HCT116 (cell line): ENCODE data around the gene KCNK13. TPM values are rescaled to one million over a fixed set of nuclear protein-coding genes. Genes with fewer than 3 reads are reported as not detected.

Source experiments
- ATAC-seq: fragments of 200-7000 bp; cut with Tn5 transposase; 2 replicates; pipeline ENCODE4 v1.9.1; 2020; ENCODE audit warnings: mild to moderate bottlenecking, moderate library complexity
- BruUV-seq: library from RNA; stranded (reverse); fragments of 400-500 nt; replicated peaks from 2 replicates; lab custom pipeline; 2021; lab: Mats Ljungman, UMichigan
- CTCF ChIA-PET: fragments of 300-600 bp; sonication (Branson Sonifier 250); formaldehyde crosslinking; loops from one replicate; lab custom pipeline; 2021; ENCODE audit warnings: antibody characterized with exemption; lab: Charles Lee
- POLR2A ChIA-PET: fragments of 300-600, 350-600 bp; sonication (Branson Sonifier 250); formaldehyde crosslinking; loops from one replicate; lab custom pipeline; 2021; ENCODE audit warnings: antibody characterized with exemption; lab: Charles Lee
- RAD21 ChIA-PET, 2 experiments: fragments of 300-600 bp; sonication (Branson Sonifier 250); formaldehyde crosslinking; loops; one replicate each; lab custom pipeline; 2023; ENCODE audit warnings: low total read pairs in 2 of 2; ENCODE audit not compliant: uncharacterized antibody in 2 of 2, unreplicated experiment in 2 of 2, low non-redundant PET in 1 of 2; lab: Charles Lee
- DNase-seq: peaks from one replicate; pipeline ENCODE4 v3.0.0-alpha.2; 2010; ENCODE audit warnings: low read depth, low spot score
- H2AFZ ChIP-seq: fragments of 200-600 bp; shearing (Covaris generic), sonication (generic); 2 replicates; pipeline ENCODE4 v1.6.1; 2017; ENCODE audit warnings: low read depth, mixed run types, mixed read lengths, antibody characterized with exemption, low read length; ENCODE audit not compliant: poor library complexity, severe bottlenecking
- H3K27ac ChIP-seq: 2 replicates; pipeline ENCODE4 v1.5.1; 2012; ENCODE audit warnings: low read depth, low read length
- H3K27me3 ChIP-seq: fragments of 200-600 bp; sonication (generic); 2 replicates; pipeline ENCODE4 v1.6.1; 2016; ENCODE audit warnings: mixed run types, low read length, mixed read lengths; ENCODE audit not compliant: insufficient read depth
- H3K36me3 ChIP-seq, 2 experiments: fragments of 200-500 bp in 1 of 2; fragments of 200-600 bp in 1 of 2; sonication (Bioruptor generic) in 1 of 2; sonication (generic) in 1 of 2; 2 replicates each; pipeline versions ENCODE4 v1.5.1 to v1.6.1; 2014 to 2016; ENCODE audit warnings: low read length in 2 of 2, inconsistent platforms in 1 of 2, mixed read lengths in 1 of 2, mixed run types in 1 of 2; ENCODE audit not compliant: insufficient read depth in 2 of 2, control insufficient read depth in 1 of 2
- H3K4me1 ChIP-seq, 2 experiments: fragments of 200-600 bp in 1 of 2; sonication (generic) in 1 of 2; 2 replicates each; pipeline versions ENCODE4 v1.5.1 to v1.6.1; 2012 to 2017; ENCODE audit warnings: low read length in 2 of 2, inconsistent platforms in 1 of 2, mild to moderate bottlenecking in 1 of 2, mixed read lengths in 1 of 2, mixed run types in 1 of 2, moderate library complexity in 1 of 2; ENCODE audit not compliant: insufficient read depth in 2 of 2, control insufficient read depth in 1 of 2
- H3K4me2 ChIP-seq: fragments of 200-600 bp; sonication (generic); 2 replicates; pipeline ENCODE4 v1.6.1; 2017; ENCODE audit warnings: mixed run types, low read length, mixed read lengths
- H3K4me3 ChIP-seq, 2 experiments: fragments of 200-600 bp in 1 of 2; sonication (generic) in 1 of 2; replicated peaks in 1 of 2; 2 replicates each; pipeline ENCODE4 v1.5.1; 2011 to 2016; ENCODE audit warnings: low read length in 2 of 2, control low read depth in 1 of 2, low read depth in 1 of 2, mild to moderate bottlenecking in 1 of 2, mixed read lengths in 1 of 2, mixed run types in 1 of 2
- H3K79me2 ChIP-seq: fragments of 200-600 bp; sonication (generic); 2 replicates; pipeline ENCODE4 v1.6.1; 2017; ENCODE audit warnings: mild to moderate bottlenecking, mixed run types, low read length, moderate library complexity, mixed read lengths; ENCODE audit not compliant: insufficient read depth
- H3K9ac ChIP-seq: fragments of 200-600 bp; sonication (generic); 2 replicates; pipeline ENCODE4 v1.6.1; 2016; ENCODE audit warnings: low read length, mixed read lengths
- H3K9me2 ChIP-seq: fragments of 200-600 bp; sonication (generic), shearing (Covaris generic); 2 replicates; pipeline ENCODE4 v1.6.1; 2017; ENCODE audit warnings: mixed run types, mild to moderate bottlenecking, moderate library complexity; ENCODE audit not compliant: insufficient read depth
- H3K9me3 ChIP-seq, 2 experiments: fragments of 200-500 bp in 1 of 2; fragments of 200-600 bp in 1 of 2; sonication (Bioruptor generic) in 1 of 2; sonication (generic) in 1 of 2; 2 replicates each; pipeline ENCODE4 v1.6.1; 2014 to 2017; ENCODE audit warnings: low read length in 2 of 2, mixed read lengths in 2 of 2, inconsistent platforms in 1 of 2, low read depth in 1 of 2, mild to moderate bottlenecking in 1 of 2, mixed run types in 1 of 2, moderate library complexity in 1 of 2; ENCODE audit not compliant: control insufficient read depth in 1 of 2, insufficient read depth in 1 of 2
- H4K20me1 ChIP-seq: fragments of 200-600 bp; sonication (generic), shearing (Covaris generic); 2 replicates; pipeline ENCODE4 v1.6.1; 2017; ENCODE audit warnings: mixed run types, mild to moderate bottlenecking, moderate library complexity; ENCODE audit not compliant: insufficient read depth
- CBX3 ChIP-seq: IDR thresholded peaks from 2 replicates; pipeline ENCODE4 v1.6.1; 2012; ENCODE audit warnings: low read depth
- EGR1 ChIP-seq: IDR thresholded peaks from 2 replicates; pipeline ENCODE4 v1.6.1; 2012; ENCODE audit warnings: low read depth
- ELF1 ChIP-seq: IDR thresholded peaks from 2 replicates; pipeline ENCODE4 v1.6.1; 2012; ENCODE audit warnings: low read depth, borderline replicate concordance
- FOSL1 ChIP-seq: IDR thresholded peaks from 2 replicates; pipeline ENCODE4 v1.6.1; 2012; ENCODE audit warnings: low read depth
- RAD21 ChIP-seq: IDR thresholded peaks from 2 replicates; pipeline ENCODE4 v1.6.1; 2012; ENCODE audit warnings: low read depth, mild to moderate bottlenecking
- SIN3A ChIP-seq: IDR thresholded peaks from 2 replicates; pipeline ENCODE4 v1.6.1; 2012; ENCODE audit warnings: low read depth
- ZFX ChIP-seq: fragments of 450-650 bp; IDR thresholded peaks from 2 replicates; pipeline ENCODE4 v1.6.1; 2017
- ZNF274 ChIP-seq: fragments of 200-500 bp; sonication (Bioruptor generic); IDR thresholded peaks from 2 replicates; pipeline ENCODE4 v1.6.1; 2014; ENCODE audit warnings: mild to moderate bottlenecking, low read depth, low read length, inconsistent platforms
- intact Hi-C: fragments of 100-400 bp; cut with micrococcal nuclease; formaldehyde crosslinking; loops from 2 replicates; pipeline ENCODE4 v1.10.0; 2022
- total RNA-seq: library from RNA; stranded (reverse); gene quantifications from one replicate; pipeline ENCODE4 v1.2.1, GENCODE V29; 2021; ENCODE audit not compliant: unreplicated experiment
- TF ChIP-seq, protein P1 (sequence below), 3 experiments: fragments of 200-600 bp in 1 of 3; sonication (generic) in 1 of 3; IDR thresholded peaks in 2 of 3; conservative IDR thresholded peaks in 1 of 3; 2 replicates each; pipeline ENCODE4 v1.5.1; 2012 to 2017; ENCODE audit warnings: low read depth in 2 of 3, low read length in 2 of 3, antibody characterized with exemption in 1 of 3, borderline replicate concordance in 1 of 3, control low read depth in 1 of 3, mild to moderate bottlenecking in 1 of 3, mixed read lengths in 1 of 3, mixed run types in 1 of 3, moderate library complexity in 1 of 3; ENCODE audit not compliant: insufficient read depth in 1 of 3

KCNK13 gene
- total RNA-seq, 1 experiment from 2014 or later: 2.2 TPM

GRCh38 chr14:90060965-90061684, 669 bp upstream of the KCNK13 start:
- H3K79me2 ChIP-seq: no peaks in the 10 kb centered on the region
- intact Hi-C loops: loop anchor here (1.0 kb wide), 1 partner anchor 88 kb away; no protein-coding TSS in a partner anchor
- CTCF ChIA-PET: no interaction called here
- H3K9me3 ChIP-seq: no peaks in the 10 kb centered on the region
- H3K4me3 ChIP-seq: peak overlapping the region; percentile 49 to 73
- H3K4me1 ChIP-seq: peaks cover 0 to 16% of the 10 kb centered on the region in 2 experiments; a peak in 2 of 4 replicates
- POLR2A ChIA-PET: no interaction called here
- H3K9me2 ChIP-seq: no peaks in the 10 kb centered on the region
- peak overlapping the region; percentile 89 for H3K4me2 ChIP-seq
- peak overlapping the region; percentile 23; the same call in 1 of the 2 replicates for H3K27ac ChIP-seq
- ATAC-seq (peak; percentile 25), DNase-seq (no peak)
- TF ChIP-seq, protein P1, sequence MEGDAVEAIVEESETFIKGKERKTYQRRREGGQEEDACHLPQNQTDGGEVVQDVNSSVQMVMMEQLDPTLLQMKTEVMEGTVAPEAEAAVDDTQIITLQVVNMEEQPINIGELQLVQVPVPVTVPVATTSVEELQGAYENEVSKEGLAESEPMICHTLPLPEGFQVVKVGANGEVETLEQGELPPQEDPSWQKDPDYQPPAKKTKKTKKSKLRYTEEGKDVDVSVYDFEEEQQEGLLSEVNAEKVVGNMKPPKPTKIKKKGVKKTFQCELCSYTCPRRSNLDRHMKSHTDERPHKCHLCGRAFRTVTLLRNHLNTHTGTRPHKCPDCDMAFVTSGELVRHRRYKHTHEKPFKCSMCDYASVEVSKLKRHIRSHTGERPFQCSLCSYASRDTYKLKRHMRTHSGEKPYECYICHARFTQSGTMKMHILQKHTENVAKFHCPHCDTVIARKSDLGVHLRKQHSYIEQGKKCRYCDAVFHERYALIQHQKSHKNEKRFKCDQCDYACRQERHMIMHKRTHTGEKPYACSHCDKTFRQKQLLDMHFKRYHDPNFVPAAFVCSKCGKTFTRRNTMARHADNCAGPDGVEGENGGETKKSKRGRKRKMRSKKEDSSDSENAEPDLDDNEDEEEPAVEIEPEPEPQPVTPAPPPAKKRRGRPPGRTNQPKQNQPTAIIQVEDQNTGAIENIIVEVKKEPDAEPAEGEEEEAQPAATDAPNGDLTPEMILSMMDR (IDR thresholded peaks at IDR 0.05 in 2 of 3, conservative IDR thresholded peaks at IDR 0.05 in 1 of 3; ENCODE audit: borderline replicate concordance in 1 of 3, insufficient read depth in 1 of 3, low read depth in 2 of 3, low read length in 2 of 3): no peak
- TF ChIP-seq ZFX: 0 out of 2 replicates have a peak, but pooled peaks have one; percentile 10
- TF ChIP-seq RAD21: no peak
- no peak for TF ChIP-seq CBX3
- TF ChIP-seq EGR1: peak; percentile 20; the same call in 1 of the 2 replicates
- TF ChIP-seq FOSL1: no peak
- no peak for TF ChIP-seq SIN3A
- no peak for TF ChIP-seq ZNF274
- no peak for TF ChIP-seq ELF1
- H3K9ac ChIP-seq: peak overlapping the region; percentile 57
- H3K27me3 ChIP-seq: no peaks in the 10 kb centered on the region
- no peaks in the 10 kb centered on the region for H4K20me1 ChIP-seq
- no peaks in the 10 kb centered on the region for H3K36me3 ChIP-seq
- peak overlapping the region; percentile 52 for H2AFZ ChIP-seq
- no TSS peak for BruUV-seq
- RAD21 ChIA-PET: no interaction called here
